ENCODE results near the gene FOXP1. TPM values are rescaled to one million over a fixed set of nuclear protein-coding genes. Genes with fewer than 3 reads are reported as not detected.

The FOXP1 gene
- total and polyA plus RNA-seq, 9 of the 15 experiments (the other 6 are each of a cell fraction or from before 2014, with no cell fraction given), result 7.7 to 34.5 (median 13.7) TPM

- TF ChIP-seq NFYB (IDR thresholded peaks at IDR 0.05; ENCODE audit: extremely low read depth, insufficient read length), result no peak
- TF ChIP-seq SAFB2 (IDR thresholded peaks at IDR 0.05; ENCODE audit: borderline replicate concordance, low read depth, low read length, severe bottlenecking), result no peak
Measured at GRCh38 chr3:71001303-71001830, 582.2 kb downstream of the FOXP1 start (continued).

- no peak overlapping the region for H3K27ac ChIP-seq (ENCODE audit: extremely low read depth, low read depth, low read length)
- no peak overlapping the region for H2AFZ ChIP-seq (ENCODE audit: low read depth, low read length)
- DNase-seq (ENCODE audit: extremely low read depth in 1 of 4, low spot score in 3 of 4), result no peak
- in situ Hi-C loops (cut with MboI) (loop anchor here (25.0 kb wide), 1 partner anchor 587 kb away; the partner anchor contains the start of gene FOXP1), intact Hi-C loops (cut with micrococcal nuclease) (loop anchor here (10.0 kb wide), 1 partner anchor 584 kb away; the partner anchor contains the start of gene FOXP1)
- no peak overlapping the region for H3K4me2 ChIP-seq (ENCODE audit: insufficient read depth, low read length)
- POLR2A ChIA-PET, result no interaction called here
- no peaks in the 10 kb centered on the region for H4K20me1 ChIP-seq (replicated peaks; ENCODE audit: control insufficient read depth, insufficient read depth, low read length)
- FAIRE-seq, result no peak
- WGBS (ENCODE audit: insufficient coverage, low coverage, missing lambda C conversion rate), result no CpG with 5 or more reads among the region's 6 CpGs
- no peak for ATAC-seq
- H3K4me3 ChIP-seq, result no peak overlapping the region
- CTCF ChIA-PET (ENCODE audit: low intra/inter-chr PET ratio), result no interaction called here
- no peaks in the 10 kb centered on the region for H3K79me2 ChIP-seq (ENCODE audit: control insufficient read depth, insufficient read depth, low read length)
- no peaks in the 10 kb centered on the region for H3K9me1 ChIP-seq (ENCODE audit: control insufficient read depth, insufficient read depth, low read length)
- no peak overlapping the region for H3K9ac ChIP-seq (ENCODE audit: insufficient read depth in 1 of 2, low read depth in 2 of 2, low read length in 2 of 2)
- no peaks in the 10 kb centered on the region for H3K27me3 ChIP-seq (ENCODE audit: control insufficient read depth in 2 of 2, insufficient read depth in 2 of 2, low read length in 2 of 2)
- no peaks in the 10 kb centered on the region for H3K4me1 ChIP-seq (replicated peaks in 1 of 2; ENCODE audit: control insufficient read depth in 2 of 2, insufficient read depth in 2 of 2, low read length in 2 of 2)
- no peaks in the 10 kb centered on the region for H3K9me3 ChIP-seq (replicated peaks; ENCODE audit: control insufficient read depth, insufficient read depth, low read depth, low read length)
- H3K36me3 ChIP-seq (ENCODE audit: control insufficient read depth, insufficient read depth, low read length), result peaks cover 41% of the 10 kb centered on the region; the same call in 2 of the 3 replicates
- no TSS peak for BruUV-seq (replicated peaks)
- TF ChIP-seq MECOM (CRISPR knock-in tag; IDR thresholded peaks at IDR 0.05) (no peak), ELF1 (tag; IDR thresholded peaks at IDR 0.05) (no peak), DNMT1 (IDR thresholded peaks at IDR 0.05) (no peak), THRA (IDR thresholded peaks at IDR 0.05) (no peak), POLR2AphosphoS2 (IDR thresholded peaks at IDR 0.05; ENCODE audit: low read length) (no peak), MAX (CRISPR knock-in tag; IDR thresholded peaks at IDR 0.05) (no peak), SMARCE1 (IDR thresholded peaks at IDR 0.05) (no peak), SAFB2 (IDR thresholded peaks at IDR 0.05; ENCODE audit: borderline replicate concordance, low read depth, low read length, severe bottlenecking) (no peak), ZBTB11 (CRISPR knock-in tag; IDR thresholded peaks at IDR 0.05) (no peak)
Measured at GRCh38 chr3:71000483-71000882, 583.0 kb downstream of the FOXP1 start.
